Omental fat pad (tissue), 4 donors: ENCODE results near the gene AKR1D1. TPM values are rescaled to one million over a fixed set of nuclear protein-coding genes. Genes with fewer than 3 reads are reported as not detected.

Experiments
- ATAC-seq: fragments of 150-250 bp; one replicate; pipeline ENCODE4 v1.9.1; 2016; ENCODE audit warnings: mild to moderate bottlenecking, moderate library complexity; ENCODE audit not compliant: low FRiP score
- DNase-seq: peaks from one replicate; pipeline ENCODE4 v3.0.0-alpha.2; 2019; ENCODE audit warnings: low spot score
- total RNA-seq, 4 donors: library from RNA; depleted of rRNA; stranded (reverse); fragments of >200 nt; gene quantifications; one replicate each; pipeline ENCODE4 v1.1.0, GENCODE V29; 2016
- TF ChIP-seq, protein P1 (sequence below), 3 donors: fragments of 450-650 bp; IDR thresholded peaks; one replicate each; pipeline ENCODE4 v1.5.1; 2016 to 2017; ENCODE audit warnings: antibody characterized with exemption in 3 of 3, mild to moderate bottlenecking in 3 of 3, moderate library complexity in 2 of 3

The AKR1D1 gene
- total RNA-seq, 4 donors from 2014 or later = not detected

DNA sequence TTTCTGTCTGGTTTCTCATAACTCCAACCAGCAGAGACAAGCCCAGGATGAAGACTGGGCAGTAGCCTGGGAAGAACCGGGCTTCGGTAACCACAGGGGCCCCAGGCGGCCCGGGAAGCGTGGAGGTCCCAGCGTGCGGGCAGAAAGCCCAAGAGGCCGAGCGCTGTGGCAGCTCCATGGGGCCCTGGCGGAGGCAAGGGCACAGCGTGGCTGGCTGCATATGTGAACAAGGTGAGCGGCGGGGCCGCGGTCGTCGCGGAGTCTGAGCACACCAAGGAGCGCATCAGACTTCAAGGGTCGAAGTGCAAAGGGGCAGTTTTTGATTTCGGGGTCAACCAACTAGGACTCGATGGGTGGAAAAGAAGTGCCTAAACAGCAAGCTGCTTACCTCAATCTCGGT is 45.9 kb downstream of the AKR1D1 start:
- ATAC-seq (no peak), DNase-seq (no peak)
- TF ChIP-seq, protein P1, sequence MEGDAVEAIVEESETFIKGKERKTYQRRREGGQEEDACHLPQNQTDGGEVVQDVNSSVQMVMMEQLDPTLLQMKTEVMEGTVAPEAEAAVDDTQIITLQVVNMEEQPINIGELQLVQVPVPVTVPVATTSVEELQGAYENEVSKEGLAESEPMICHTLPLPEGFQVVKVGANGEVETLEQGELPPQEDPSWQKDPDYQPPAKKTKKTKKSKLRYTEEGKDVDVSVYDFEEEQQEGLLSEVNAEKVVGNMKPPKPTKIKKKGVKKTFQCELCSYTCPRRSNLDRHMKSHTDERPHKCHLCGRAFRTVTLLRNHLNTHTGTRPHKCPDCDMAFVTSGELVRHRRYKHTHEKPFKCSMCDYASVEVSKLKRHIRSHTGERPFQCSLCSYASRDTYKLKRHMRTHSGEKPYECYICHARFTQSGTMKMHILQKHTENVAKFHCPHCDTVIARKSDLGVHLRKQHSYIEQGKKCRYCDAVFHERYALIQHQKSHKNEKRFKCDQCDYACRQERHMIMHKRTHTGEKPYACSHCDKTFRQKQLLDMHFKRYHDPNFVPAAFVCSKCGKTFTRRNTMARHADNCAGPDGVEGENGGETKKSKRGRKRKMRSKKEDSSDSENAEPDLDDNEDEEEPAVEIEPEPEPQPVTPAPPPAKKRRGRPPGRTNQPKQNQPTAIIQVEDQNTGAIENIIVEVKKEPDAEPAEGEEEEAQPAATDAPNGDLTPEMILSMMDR (IDR thresholded peaks at IDR 0.05) = no peak

DNA sequence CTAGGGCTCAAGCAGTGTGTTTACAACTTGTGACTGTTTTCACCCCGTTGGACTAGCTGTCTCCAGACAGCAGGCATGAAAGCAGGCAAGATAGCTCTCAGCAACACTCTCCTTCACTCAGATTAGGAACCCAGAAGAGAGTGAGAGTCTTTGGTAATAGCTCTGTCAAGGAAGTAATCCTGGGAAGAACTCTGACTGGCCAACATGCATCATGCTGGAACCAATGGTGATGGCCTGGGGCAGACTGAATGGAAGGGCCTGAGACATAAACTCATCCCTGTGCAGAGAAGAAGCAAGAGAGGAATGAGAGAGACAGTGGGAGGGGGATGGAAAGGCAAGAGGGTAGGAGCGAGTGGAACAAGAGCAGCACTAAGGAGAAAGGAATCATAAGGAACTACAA is 48.9 kb downstream of the AKR1D1 start:
- no peak for ATAC-seq
- DNase-seq = no peak
- TF ChIP-seq, protein P1 (IDR thresholded peaks at IDR 0.05) = no peak

DNA sequence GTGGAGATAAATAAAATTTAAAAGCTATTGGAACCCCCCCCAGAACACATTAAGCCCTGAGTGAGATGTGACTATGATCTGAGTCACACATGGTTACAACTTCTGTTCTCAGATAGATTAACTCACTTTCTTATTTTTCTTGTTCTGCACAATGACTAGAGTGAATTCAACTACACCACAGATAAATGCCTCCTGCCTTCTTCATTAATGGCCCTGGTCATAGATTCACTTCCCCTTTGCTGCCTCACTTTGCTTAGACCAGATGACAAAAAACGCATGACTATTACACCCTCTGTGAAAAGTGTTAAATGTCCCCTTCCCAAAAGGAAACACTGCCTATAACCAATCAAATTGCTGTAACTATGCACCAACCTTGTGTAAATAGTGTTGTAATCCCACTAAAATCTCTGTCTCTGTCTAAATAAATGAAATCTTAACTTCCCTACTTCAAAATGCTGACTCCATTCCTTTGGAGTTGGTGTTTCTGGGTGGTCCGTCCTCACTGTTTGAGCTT is 49.4 kb downstream of the AKR1D1 start:
- TF ChIP-seq, protein P1 (IDR thresholded peaks at IDR 0.05) = no peak
- peak; percentile 48 for ATAC-seq
- DNase-seq = no peak

- ATAC-seq (no peak), DNase-seq (no peak)
- TF ChIP-seq, protein P1 (IDR thresholded peaks at IDR 0.05) = no peak
Observed at GRCh38 chr7:138126928-138127327, 50.7 kb downstream of the AKR1D1 start.

- ATAC-seq (no peak), DNase-seq (no peak)
- TF ChIP-seq, protein P1 (IDR thresholded peaks at IDR 0.05) = no peak
Observed at GRCh38 chr7:138127996-138128395, 51.7 kb downstream of the AKR1D1 start.

- TF ChIP-seq, protein P1 (IDR thresholded peaks at IDR 0.05) = no peak
- no peak for DNase-seq
- ATAC-seq = no peak
Observed at GRCh38 chr7:138129551-138130165, 53.4 kb downstream of the AKR1D1 start.
